Right lobe of liver (tissue), 4 donors: Measurements from ENCODE around the gene FHL3.

Source experiments
- CTCF ChIP-seq, 4 donors: fragments of 200-600 bp in 3 of 4; fragments of 450-650 bp in 1 of 4; IDR thresholded peaks; one replicate each; pipeline versions ENCODE4 v1.5.1 to v1.8.0; 2016 to 2022; ENCODE audit warnings: antibody characterized with exemption in 4 of 4, mild to moderate bottlenecking in 2 of 4
- POLR2A ChIP-seq: fragments of 450-650 bp; IDR thresholded peaks from one replicate; pipeline ENCODE4 v1.6.1; 2017; ENCODE audit warnings: antibody characterized with exemption, mild to moderate bottlenecking
- donor health status: DM: no; HTN: no; CAD: no.
- donor health status: DM: no; HTN: no; CAD: no.
- donor health status: DM: no; HTN: yes; CAD: no.

GRCh38 chr1:38021969-38022368 is 16.7 kb upstream of the FHL3 start:
- TF ChIP-seq CTCF (IDR thresholded peaks at IDR 0.05) (no peak), POLR2A (no peak)
